HG02970 (cell line): ENCODE results near the gene CLPTM1L.

ENCODE experiments used
- ATAC-seq: cut with Tn5 transposase; IDR thresholded peaks from one replicate; pipeline ENCODE4 v1.9.1; 2021; ENCODE audit warnings: mild to moderate bottlenecking, moderate library complexity, moderate number of reproducible peaks; ENCODE audit not compliant: unreplicated experiment, low FRiP score

The CLPTM1L gene, protein sequence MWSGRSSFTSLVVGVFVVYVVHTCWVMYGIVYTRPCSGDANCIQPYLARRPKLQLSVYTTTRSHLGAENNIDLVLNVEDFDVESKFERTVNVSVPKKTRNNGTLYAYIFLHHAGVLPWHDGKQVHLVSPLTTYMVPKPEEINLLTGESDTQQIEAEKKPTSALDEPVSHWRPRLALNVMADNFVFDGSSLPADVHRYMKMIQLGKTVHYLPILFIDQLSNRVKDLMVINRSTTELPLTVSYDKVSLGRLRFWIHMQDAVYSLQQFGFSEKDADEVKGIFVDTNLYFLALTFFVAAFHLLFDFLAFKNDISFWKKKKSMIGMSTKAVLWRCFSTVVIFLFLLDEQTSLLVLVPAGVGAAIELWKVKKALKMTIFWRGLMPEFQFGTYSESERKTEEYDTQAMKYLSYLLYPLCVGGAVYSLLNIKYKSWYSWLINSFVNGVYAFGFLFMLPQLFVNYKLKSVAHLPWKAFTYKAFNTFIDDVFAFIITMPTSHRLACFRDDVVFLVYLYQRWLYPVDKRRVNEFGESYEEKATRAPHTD

DNA sequence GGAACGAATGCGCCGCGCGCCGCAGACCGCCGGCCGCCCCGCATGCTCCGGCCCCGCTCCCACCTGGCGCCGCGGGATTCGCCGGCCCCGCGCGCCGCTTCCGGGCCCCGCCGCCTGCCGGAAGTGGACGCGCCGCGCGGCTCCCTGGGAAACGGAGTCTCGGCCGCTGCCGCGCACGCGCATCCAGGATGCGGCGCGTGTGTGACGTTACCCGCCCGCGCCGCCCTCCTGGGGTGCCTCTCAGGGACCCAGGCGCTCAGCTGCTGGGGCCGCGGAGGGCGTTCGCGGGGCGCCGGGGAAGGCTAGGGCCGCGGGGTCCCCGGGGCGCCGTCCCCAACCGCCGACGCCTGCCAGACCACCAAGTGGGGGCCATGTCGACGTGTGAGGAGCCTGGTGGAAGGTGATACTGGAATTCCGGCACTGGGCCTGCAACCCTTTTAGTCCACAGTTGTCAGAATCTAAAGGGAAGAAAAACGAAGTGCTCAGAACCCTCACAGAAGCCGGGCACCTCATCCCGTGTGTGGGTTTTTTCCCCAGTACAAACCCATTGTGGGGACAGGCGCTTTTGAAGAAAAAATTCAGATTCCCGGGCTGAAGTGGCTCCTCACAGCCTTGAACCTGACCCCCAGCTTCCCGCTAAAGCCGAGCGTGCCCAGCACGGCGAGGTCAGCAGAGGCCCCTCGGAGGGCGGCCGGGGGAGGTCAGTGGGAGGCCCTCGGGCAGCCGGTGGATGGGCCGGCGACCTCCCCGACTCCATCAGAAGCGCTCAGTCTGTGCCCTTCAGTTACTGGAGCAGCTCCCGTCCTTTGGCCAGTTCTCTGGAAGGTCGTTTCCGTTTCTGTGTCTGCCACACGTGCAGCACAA, at the start of gene CLPTM1L:
TSS of gene CLPTM1L (minus strand) at position 125 of the 864 bp plus-strand sequence. CDS start 258 bp downstream, outside the sequence.
- ATAC-seq, result peak; percentile 91

DNA sequence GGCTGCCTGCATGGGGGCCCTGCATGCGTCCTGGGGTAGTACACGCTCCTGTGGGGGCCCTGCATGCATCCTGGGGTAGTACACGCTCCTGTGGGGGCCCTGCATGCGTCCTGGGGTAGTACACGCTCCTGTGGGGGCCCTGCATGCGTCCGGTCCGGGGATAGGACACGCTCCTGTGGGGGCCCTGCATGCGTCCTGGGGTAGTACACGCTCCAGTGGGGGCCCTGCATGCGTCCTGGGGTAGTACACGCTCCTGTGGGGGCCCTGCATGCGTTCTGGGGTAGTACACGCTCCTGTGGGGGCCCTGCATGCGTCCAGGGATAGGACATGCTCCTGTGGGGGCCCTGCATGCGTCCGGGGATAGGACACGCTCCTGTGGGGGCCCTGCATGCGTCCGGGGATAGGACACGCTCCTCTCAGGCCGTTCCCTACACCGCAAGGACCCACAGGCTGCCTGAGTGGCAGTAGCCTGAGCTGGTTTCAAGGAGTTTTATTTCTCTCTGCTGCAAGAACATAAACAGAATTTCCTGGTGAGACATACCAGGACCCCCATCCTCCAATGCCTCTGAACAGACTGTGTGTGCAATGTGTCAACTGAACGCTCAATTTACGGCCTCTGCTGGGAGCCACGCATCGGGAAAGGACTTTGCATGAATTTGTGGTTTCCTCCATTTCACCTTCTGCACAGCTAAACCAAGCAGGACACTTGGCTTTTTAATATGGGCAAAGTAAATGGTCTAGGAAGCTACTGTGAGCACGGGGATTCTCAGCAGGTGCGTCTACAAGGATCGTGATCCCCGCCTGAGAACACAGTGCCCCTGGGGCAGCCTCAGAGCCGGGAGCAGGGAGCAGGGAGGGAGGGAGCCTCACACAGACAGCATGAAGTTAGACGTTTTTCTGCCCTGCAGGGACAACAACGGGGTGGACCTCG, 48.9 kb upstream of the CLPTM1L start:
- ATAC-seq, result no peak

DNA sequence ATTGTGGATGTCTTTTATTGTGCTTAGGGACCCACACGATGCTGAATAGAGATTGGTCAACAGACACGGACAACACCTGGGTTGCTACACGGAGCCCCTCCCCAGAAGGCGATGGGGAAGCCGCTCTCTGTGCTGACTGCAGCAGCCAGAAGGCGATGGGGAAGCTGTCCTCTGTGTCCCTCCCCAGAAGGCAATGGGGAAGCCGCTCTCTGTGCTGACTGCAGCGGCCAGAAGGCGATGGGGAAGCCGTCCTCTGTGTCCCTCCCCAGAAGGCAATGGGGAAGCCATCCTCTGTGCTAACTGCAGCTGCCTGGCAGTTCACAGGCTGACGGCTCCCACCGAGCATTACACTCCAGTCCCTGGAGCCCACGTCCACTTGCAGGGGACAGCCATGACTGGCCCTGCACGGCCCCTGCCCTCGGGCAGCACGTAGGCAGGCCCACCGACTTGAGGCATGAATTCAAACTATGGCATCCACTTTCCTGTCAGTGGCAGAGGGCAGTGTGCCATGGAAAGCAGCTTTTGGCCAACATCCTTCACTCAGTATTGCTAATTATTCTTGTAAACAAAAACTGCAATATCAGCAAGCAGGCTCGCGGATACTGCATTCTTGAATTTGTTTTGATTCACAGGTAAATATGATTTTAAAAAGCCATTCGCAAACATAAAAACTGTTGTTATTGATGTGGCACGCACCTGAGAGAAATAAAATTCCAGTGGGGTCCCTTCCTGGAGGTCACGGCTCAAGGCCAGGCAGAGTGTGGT, 48.1 kb upstream of the CLPTM1L start:
- no peak for ATAC-seq

DNA sequence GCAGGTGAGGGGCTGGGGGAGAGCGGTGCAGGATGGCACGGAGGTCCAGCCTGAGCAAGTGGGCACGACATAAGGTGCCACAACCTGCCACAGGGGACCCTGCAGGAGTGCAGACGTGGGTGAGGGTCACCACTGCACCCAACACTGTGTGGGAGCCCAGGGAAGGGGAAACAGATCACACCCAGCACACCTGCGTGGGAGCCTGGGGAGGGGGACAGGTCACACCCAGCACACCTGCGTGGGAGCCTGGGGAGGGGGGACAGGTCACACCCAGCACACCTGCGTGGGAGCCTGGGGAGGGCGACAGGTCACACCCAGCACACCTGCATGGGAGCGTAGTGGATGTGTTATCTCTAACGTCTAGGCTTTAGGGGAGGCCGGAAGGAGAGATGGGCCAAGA, 47.4 kb upstream of the CLPTM1L start:
- ATAC-seq, result no peak

DNA sequence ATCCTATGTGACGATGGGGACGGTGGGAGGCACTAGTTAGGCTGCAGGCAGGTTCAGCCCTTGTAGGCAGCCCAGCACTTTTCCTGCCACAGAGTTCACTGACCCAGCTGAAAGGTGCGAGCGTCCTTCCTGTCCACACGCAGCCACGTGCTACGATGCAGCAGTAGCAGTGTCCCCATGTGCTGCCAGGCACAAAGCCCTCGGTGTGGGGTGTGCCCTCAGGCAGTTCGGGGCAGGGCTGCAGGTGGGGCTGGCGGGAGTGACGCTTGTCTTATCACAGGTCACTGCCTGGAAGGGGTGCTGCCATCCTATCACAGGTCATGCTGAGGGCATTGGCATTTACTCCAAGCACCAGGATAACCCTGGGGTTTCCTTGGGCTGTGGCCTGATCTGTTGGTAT, 46.8 kb upstream of the CLPTM1L start:
- ATAC-seq, result no peak

DNA sequence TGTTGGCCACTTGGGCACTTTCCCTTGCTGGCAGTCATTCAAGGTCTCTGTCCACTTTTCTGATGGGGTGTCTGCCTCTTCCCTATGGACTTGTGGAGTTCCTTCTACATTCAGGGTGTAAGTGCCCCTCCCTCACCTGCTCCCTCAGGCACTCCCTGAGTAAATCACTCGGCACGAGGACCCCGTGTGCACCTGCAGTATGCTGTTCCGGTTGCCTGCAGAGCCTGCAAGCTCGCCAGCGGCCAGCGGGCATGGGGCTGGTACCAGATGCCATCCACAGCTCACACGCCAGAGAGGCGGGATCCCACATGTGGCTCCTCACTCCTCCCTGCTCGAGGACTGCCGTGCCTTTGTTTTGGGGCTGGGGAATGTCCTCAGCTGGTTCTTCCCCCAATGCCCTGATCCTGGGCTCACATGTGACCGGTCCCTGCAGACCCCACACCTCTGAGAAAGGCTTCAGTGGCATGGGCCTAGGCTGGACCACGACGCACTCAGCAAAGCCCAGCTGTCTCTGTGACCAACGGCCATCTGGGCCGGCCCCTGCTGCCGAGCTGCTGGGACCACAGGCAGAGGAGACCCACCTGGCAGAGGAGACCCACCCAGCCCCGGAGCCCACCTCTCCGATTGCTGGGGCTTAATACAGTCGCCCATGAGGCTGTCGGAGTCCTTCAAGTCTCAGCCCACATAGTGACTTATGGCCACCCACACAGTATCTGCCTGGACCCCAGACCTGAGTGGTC, 46.1 kb upstream of the CLPTM1L start:
- ATAC-seq, result no peak

DNA sequence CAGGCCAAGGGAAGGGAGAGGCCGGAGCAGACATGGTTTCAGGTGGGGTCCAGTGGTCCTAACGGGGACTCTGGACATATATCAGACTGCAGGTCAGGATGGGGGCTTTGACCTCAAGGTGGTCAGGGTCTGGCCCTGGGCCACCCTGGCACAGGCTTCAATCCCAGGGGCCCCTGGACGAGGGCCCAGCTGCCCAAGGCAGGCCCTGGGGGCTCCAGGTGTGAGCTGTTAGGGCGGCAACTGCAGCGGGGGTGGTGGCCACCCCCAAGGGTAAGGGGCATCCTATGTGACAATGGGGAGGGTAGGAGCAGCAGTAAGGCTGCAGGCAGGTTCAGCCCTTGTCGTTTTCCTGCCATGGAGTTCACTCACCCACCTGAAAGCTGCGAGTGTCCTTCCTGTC, 45.4 kb upstream of the CLPTM1L start:
- ATAC-seq, result no peak

DNA sequence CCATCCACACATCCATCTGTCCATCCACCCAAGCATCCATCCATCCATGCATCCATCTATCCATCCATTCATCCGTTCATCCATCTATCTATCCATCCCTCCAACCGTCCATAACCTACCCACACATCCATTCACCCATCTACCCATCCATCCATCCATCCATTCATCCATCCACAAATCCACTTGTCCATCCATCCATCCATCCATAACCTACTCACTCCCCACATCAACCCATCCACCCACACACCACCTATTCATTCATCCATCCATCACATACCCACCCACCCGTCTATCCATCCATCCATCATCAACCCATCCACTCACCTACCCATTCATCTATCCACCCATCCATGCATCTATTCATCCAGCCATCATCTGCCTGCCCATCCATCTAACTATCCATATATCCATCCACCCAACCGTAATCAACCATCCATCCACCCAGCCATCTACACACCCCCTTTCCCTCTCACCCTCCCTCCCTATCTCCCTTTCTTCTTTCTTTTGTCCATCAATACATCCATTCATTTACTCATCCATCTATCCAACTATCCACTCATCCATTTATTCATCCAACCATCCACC, 43.6 kb upstream of the CLPTM1L start:
- ATAC-seq, result no peak

DNA sequence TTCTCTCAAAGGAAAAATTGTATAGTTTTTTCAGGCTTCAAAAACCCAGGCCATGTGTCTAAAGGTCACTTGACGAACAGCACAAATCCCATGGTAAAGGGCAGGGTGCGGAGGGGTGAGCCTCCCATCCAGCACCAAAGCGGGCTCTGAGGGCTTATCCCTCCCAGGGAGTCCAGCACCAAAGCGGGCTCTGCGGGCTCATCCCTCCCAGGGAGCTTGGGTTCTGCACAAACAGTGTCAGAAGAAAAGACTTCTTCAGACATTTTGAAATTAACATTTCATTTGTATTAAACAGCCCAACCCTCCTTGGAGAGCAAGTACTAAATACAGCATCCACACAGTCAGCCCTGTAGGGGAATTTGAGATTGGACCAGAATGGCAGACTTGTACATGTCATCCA, 43.0 kb upstream of the CLPTM1L start:
- no peak for ATAC-seq

DNA sequence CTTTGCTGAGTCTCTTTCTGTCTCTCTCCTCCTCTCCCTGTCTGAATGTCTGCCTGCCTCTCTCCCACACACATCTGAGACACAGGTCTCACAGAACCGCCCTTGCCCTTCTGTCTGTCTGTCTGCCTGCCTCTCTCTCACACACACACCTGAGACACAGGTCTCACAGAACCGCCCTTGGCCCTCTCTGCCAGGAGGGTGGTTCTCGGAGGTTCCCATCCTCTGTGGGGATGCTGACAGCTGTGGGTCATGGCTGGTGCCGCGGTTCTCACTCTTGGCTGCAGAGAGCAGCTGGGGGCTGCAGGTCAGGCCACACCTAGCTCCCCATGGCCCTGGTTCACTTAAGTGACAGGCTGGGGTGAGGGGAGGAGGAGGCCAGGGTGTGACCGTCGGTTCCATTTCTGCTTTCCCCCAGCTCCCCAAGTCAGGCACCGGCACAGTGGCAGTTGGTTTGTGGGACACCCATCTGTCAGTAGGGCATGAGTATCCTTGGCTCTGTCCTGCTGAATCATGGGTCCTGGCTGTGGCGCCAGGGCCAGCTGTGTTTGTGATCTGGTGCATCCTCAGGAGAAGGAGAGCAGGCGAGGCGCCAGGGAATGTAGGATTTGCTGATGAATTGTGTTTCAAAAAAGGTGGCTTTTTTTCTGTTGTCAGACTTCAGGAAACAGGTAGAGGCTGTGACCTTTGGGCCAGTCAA, 42.3 kb upstream of the CLPTM1L start:
- no peak for ATAC-seq

DNA sequence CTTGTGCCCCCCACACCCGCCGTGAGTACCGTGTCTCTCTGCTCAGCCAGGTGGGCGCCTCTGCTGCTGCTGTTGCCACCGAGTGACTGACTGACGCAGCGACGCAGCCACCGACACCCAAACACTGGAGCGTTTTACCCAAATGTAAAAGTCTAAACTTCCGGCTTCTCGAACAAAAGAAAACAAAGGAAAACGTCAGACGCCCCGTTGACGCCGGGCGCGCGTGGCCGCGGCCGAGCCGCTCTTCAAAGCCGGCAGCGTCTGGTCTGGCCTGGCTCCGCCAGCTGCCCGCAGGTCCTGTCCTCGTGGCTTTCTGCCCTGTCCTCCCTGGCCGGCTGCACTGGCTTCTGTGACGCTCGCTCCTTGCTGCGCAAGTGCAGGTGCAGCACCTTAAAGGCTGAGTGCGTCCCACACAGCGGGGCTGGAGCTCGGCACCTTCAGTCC, 41.4 kb upstream of the CLPTM1L start:
- ATAC-seq, result peak; percentile 34

DNA sequence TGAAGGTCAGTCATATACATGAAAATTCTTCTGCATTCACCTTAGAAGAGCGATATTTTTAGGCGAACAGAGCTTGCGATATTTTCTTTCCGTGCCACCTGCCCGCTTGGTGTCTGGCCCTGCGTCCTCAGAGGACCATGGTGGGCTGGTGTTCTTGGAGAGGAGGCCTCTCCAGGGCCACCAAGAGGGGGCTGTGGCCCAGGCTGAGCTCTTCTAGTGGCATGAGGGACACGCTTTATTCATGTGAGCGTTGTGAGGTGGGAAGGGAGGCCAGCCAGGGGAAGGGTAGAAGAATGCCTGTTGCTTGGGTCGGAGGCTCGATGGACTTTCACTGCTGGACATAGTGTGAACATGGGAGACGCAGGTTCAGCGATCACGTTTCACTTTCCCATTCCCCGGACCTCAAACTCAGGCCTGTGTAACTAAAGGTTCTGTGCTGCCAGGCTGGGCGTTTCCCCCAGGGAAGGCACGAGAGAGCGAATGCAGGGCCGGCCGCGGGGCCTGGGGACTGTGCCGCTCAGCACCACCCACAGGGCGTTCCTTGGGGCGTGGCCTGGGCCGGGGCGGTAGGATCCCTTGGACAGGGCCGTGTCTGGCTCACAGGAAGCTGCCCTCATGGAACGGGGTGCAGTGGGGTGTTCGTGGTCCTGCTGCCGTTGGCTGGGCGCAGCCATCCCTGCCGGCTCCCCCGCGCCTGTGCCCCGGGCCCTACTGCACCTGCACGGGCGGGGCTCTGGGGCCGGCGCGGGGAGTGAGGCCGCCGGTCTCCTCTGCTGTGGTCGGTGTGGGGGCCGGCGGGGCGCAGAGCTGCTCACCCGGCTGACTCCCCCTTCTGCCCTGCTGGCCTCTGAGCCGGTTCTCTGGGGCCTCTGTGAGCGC, 40.7 kb upstream of the CLPTM1L start:
- peak; percentile 69 for ATAC-seq

DNA sequence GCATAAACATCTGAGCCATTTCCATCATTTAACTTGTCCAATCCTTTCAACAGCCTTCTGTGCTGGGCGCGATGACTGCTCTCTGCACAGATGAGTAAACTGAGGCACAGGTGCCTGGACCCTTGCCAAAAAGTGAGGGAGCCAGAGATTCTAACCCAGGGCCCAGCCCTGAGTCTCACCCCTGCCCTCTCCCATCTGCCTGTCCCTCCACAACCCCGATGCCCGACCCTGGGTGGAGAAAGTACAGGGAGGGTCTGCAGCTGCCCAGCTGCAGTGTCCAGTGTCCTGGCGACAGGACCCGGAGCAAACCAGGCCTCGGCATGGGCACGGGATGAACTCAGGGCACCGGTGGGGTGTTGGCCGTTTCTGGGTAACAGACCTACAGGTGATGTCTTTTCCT, 39.6 kb upstream of the CLPTM1L start:
- ATAC-seq, result no peak

DNA sequence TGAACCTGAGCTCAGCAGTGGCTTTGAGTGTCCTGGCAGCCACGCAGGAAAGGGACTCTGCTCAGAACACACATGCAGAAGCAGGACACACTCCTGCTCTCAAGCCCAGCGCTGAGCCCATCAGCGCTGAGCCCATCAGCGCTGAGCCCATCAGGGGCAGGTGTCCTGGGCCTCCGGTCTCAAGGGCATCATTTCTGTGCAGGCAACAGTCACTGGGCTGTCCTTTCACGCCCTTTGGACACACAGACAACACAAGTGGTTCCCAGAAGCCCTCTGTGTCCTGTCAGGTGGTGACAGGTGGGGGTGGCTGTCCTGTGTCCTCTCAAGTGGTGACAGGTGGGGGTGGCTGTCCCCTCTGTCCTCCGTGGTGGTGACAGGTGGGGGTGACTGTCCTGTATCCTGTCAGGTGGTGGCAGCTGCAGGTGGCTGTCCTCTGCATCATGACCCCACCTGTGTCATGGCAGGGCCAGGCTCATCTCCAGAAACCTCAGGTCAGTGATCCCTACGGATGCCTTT, 39.0 kb upstream of the CLPTM1L start:
- no peak for ATAC-seq

DNA sequence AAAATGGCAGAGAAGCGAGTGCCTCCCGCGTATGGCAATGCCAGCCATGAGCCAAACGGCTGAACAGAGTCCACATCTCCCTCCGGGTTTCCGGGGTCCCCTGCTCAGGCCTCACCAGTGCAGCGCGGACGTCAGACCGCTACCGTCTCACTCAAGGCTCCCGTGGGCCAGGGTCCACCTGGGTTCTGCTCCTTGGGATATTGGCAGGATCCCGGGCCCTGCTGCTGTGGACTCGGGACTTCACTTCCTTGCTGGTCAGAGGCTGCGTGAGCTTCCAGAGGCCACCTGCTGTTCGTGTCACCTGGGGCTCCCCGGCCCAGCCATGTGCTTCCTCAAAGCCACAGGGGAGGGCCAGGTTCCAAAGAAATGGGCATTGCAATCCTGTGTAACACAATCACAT, 38.4 kb upstream of the CLPTM1L start:
- ATAC-seq, result no peak

DNA sequence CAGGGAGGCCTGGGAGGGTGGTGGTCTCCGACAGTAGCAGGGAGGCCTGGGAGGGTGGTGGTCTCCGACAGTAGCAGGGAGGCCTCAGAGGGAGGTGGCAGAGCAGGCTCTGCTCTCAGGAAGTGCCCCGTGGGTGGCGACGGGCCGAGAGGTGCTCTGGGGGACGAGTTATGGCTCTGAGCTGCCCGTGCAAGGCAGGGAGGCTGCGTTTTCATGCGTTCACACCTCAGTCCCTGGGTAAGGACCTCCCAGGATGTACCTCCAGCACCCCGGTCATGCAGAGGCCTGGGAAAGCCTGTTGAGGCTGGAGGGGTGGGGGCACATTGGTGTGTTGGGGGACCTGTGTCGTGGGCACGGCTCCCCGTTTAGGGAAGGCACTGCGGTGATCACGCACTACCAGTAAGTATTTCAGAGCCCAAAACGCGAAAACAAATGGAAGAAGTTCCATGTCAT, 37.4 kb upstream of the CLPTM1L start:
- no peak for ATAC-seq
